Prostate gland (tissue), 2 donors: Measurements from ENCODE around the gene HOXC5.

Experiments used
- CTCF ChIP-seq, 4 experiments: fragments of 200-600 bp in 2 of 4; fragments of 450-650 bp in 2 of 4; sonication (generic) in 2 of 4; IDR thresholded peaks; 1 replicate in 3 of 4; 2 replicates in 1 of 4; pipeline ENCODE4 v1.5.1; 2016 to 2019; ENCODE audit warnings: antibody characterized with exemption in 4 of 4, mild to moderate bottlenecking in 2 of 4, moderate library complexity in 2 of 4
- POLR2AphosphoS5 ChIP-seq: sonication (generic); formaldehyde crosslinking; IDR thresholded peaks from one replicate; pipeline ENCODE4 v1.6.1; 2017; ENCODE audit warnings: antibody characterized with exemption

- TF ChIP-seq CTCF (IDR thresholded peaks at IDR 0.05): no peak
- TF ChIP-seq POLR2AphosphoS5: no peak
Observed at GRCh38 chr12:54018468-54018984, 14.3 kb upstream of the HOXC5 start.
